K562 (cell line): ENCODE data around the gene RREB1. TPM values are rescaled to one million over a fixed set of nuclear protein-coding genes. Genes with fewer than 3 reads are reported as not detected.

ENCODE experiments used
- C11orf30 ChIP-seq: fragments of 450-650 bp; IDR thresholded peaks from 2 replicates; pipeline ENCODE4 v1.6.1; 2016; ENCODE audit warnings: low read depth, mild to moderate bottlenecking
- EP300 ChIP-seq: IDR thresholded peaks from 2 replicates; pipeline ENCODE4 v1.6.1; 2012; ENCODE audit warnings: low read length, improper control_type of control experiment
- FOSL1 ChIP-seq: fragments of 200-800 bp; sonication (Bioruptor generic); conservative IDR thresholded peaks from 2 replicates; pipeline ENCODE4 v1.6.1; 2016; ENCODE audit warnings: missing genetic modification characterization, missing compliant biosample characterization
- FOXK2 ChIP-seq, 2 experiments: fragments of 450-650 bp; IDR thresholded peaks in 1 of 2; conservative IDR thresholded peaks in 1 of 2; 2 replicates each; pipeline ENCODE4 v1.6.1; 2016; ENCODE audit warnings: low read depth in 2 of 2, mild to moderate bottlenecking in 1 of 2
- KLF1 ChIP-seq: fragments of 450-650 bp; IDR thresholded peaks from 2 replicates; pipeline ENCODE4 v1.6.1; 2016; ENCODE audit warnings: missing genetic modification characterization, missing compliant biosample characterization
- POLR2H ChIP-seq: IDR thresholded peaks from 2 replicates; pipeline ENCODE4 v1.6.1; 2016; ENCODE audit warnings: missing genetic modification characterization, low read depth, mild to moderate bottlenecking, control low read depth, missing compliant biosample characterization, moderate library complexity
- SMARCA5 ChIP-seq: fragments of 450-650 bp; IDR thresholded peaks from 2 replicates; pipeline ENCODE4 v1.6.1; 2016
- TCF3 ChIP-seq: sonication (generic); formaldehyde crosslinking; IDR thresholded peaks from 2 replicates; pipeline ENCODE4 v1.4.0; 2020; ENCODE audit warnings: mild to moderate bottlenecking, missing genetic modification reagents
- TRIM25 ChIP-seq: fragments of 450-650 bp; IDR thresholded peaks from 2 replicates; pipeline ENCODE4 v1.7.0; 2016; ENCODE audit warnings: borderline replicate concordance
- ZKSCAN1 ChIP-seq: fragments of 150-350 bp; IDR thresholded peaks from 2 replicates; pipeline ENCODE4 v1.6.1; 2016; ENCODE audit warnings: low read depth, low read length
- ZNF764 ChIP-seq: fragments of 250-450 bp; sonication (Bioruptor Pico); IDR thresholded peaks from 2 replicates; pipeline ENCODE4 v1.4.0; 2020; ENCODE audit warnings: low read depth, mild to moderate bottlenecking, moderate library complexity
- polyA plus RNA-seq, 8 experiments: library from polyadenylated mRNA; depleted of rRNA in 4 of 8; stranded (reverse) in 5 of 8; unstranded in 3 of 8; fragments of >200 nt; fragmentation: Nextera tagmentation in 2 of 8; fragmentation: Illumina TruSeq in 1 of 8; extraction: Ambion mirVana in 2 of 8; extraction: Trizol in 1 of 8; gene quantifications; 2 replicates each; pipeline versions ENCODE4 v1.2.1 to v1.2.3, GENCODE V29; 2011 to 2014; ENCODE audit warnings: inconsistent platforms in 1 of 8, missing spikeins in 1 of 8
- total RNA-seq, 7 experiments: library from RNA; depleted of rRNA in 6 of 7; stranded (reverse); fragments of >200 nt in 6 of 7; fragmentation: Illumina TruSeq in 2 of 7; extraction: Trizol in 2 of 7; gene quantifications; 2 replicates each; pipeline versions ENCODE4 v1.2.1 to v1.2.3, GENCODE V29; 2011 to 2021; ENCODE audit warnings: low replicate concordance in 1 of 7

RREB1 gene
- total and polyA plus RNA-seq, 9 of the 15 experiments (the other 6 are each of a cell fraction or from before 2014, with no cell fraction given), result 3.3 to 64.2 (median 19.3) TPM

GRCh38 chr6:7173843-7174503, 66.2 kb downstream of the RREB1 start (continued):
- TF ChIP-seq POLR2H, result peak; percentile 56
- no peak for TF ChIP-seq KLF1 (tag)
- 0 out of 2 replicates have a peak, but pooled peaks have one; percentile 20 for TF ChIP-seq FOSL1 (tag)
- TF ChIP-seq C11orf30, result no peak
- TF ChIP-seq ZKSCAN1, result 0 out of 2 replicates have a peak, but pooled peaks have one; percentile 30
- no peak for TF ChIP-seq ZNF764 (CRISPR knock-in tag)
- peak; percentile 28; the same call in 1 of the 2 replicates for TF ChIP-seq TCF3 (CRISPR knock-in tag)
- TF ChIP-seq SMARCA5, result no peak
- TF ChIP-seq EP300, result peak; percentile 79
- TF ChIP-seq TRIM25, result no peak
- TF ChIP-seq FOXK2 (conservative IDR thresholded peaks at IDR 0.05 in 1 of 2, IDR thresholded peaks at IDR 0.05 in 1 of 2; ENCODE audit: low read depth in 2 of 2), result no peak; a peak in 1 of 4 replicates
